ENCODE measurements around the gene HOXC12.

Gene HOXC12

GRCh38 chr12:53985692-53985993 lies 30.9 kb downstream of the HOXC12 start:
- 0 out of 3 replicates have a peak, but pooled peaks have one; percentile 1 for ATAC-seq
- TF ChIP-seq GLIS3 (CRISPR knock-in tag; IDR thresholded peaks at IDR 0.05) (no peak), ISL1 (CRISPR knock-in tag; IDR thresholded peaks at IDR 0.05) (no peak), SNAI2 (CRISPR knock-in tag; IDR thresholded peaks at IDR 0.05) (no peak), ZFP30 (CRISPR knock-in tag; IDR thresholded peaks at IDR 0.05) (no peak), TCF4 (CRISPR knock-in tag; IDR thresholded peaks at IDR 0.05; ENCODE audit: borderline replicate concordance) (no peak), ARNTL (CRISPR knock-in tag; IDR thresholded peaks at IDR 0.05; ENCODE audit: borderline replicate concordance, low read depth) (no peak), ESRRG (CRISPR knock-in tag; IDR thresholded peaks at IDR 0.05) (no peak)
- TF ChIP-seq, protein P1, sequence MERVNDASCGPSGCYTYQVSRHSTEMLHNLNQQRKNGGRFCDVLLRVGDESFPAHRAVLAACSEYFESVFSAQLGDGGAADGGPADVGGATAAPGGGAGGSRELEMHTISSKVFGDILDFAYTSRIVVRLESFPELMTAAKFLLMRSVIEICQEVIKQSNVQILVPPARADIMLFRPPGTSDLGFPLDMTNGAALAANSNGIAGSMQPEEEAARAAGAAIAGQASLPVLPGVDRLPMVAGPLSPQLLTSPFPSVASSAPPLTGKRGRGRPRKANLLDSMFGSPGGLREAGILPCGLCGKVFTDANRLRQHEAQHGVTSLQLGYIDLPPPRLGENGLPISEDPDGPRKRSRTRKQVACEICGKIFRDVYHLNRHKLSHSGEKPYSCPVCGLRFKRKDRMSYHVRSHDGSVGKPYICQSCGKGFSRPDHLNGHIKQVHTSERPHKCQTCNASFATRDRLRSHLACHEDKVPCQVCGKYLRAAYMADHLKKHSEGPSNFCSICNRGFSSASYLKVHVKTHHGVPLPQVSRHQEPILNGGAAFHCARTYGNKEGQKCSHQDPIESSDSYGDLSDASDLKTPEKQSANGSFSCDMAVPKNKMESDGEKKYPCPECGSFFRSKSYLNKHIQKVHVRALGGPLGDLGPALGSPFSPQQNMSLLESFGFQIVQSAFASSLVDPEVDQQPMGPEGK (CRISPR knock-in tag; IDR thresholded peaks at IDR 0.05; ENCODE audit: borderline replicate concordance) = no peak
- TF ChIP-seq, protein P2, sequence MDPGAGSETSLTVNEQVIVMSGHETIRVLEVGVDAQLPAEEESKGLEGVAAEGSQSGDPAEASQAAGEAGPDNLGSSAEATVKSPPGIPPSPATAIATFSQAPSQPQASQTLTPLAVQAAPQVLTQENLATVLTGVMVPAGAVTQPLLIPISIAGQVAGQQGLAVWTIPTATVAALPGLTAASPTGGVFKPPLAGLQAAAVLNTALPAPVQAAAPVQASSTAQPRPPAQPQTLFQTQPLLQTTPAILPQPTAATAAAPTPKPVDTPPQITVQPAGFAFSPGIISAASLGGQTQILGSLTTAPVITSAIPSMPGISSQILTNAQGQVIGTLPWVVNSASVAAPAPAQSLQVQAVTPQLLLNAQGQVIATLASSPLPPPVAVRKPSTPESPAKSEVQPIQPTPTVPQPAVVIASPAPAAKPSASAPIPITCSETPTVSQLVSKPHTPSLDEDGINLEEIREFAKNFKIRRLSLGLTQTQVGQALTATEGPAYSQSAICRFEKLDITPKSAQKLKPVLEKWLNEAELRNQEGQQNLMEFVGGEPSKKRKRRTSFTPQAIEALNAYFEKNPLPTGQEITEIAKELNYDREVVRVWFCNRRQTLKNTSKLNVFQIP (CRISPR knock-in tag; IDR thresholded peaks at IDR 0.05; ENCODE audit: borderline replicate concordance, low read depth) = no peak

DNA sequence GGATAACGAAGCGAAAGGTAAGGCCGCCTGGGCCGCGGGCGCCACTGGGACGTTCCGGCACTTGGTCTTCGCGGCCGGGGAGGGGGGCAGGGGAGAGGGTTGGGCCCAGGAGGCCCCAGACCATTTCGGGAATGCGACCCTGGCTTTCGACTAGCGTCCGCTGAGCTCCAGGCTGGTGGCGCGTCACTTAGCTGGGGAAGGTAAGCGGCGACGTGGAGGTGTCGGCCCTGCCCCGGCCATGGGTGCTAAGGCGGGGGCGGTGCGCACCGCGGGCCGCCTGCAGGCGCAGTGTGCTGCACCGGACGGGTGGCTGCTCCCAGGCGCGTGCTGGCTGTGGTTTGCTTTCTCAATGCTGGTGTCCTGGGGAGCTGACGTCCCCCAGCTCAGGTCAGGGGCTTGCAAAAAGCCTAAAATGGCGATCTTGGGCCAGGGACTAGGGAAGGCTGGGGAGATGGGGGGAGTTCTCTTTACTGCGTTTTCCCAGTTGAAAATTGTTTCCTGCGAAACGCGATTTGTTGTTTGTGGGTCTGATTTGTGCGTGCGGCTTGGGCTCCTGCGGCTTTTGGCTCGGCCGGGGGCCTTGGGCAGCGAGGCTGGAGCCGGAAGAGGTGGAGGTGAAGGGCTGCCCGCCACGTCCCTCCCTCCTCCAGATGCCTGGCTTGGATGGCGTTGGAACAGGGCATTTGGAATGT lies 31.4 kb downstream of the HOXC12 start:
- TF ChIP-seq ZNF70 (CRISPR knock-in tag; IDR thresholded peaks at IDR 0.05) = no peak
- TF ChIP-seq ZNF8 (CRISPR knock-in tag; IDR thresholded peaks at IDR 0.05) = no peak
- TF ChIP-seq GLIS3 (CRISPR knock-in tag; IDR thresholded peaks at IDR 0.05) = no peak
- no peak for TF ChIP-seq ARNTL (CRISPR knock-in tag; IDR thresholded peaks at IDR 0.05; ENCODE audit: borderline replicate concordance, low read depth)
- no peak for TF ChIP-seq ZNF565 (CRISPR knock-in tag; conservative IDR thresholded peaks at IDR 0.05; ENCODE audit: low read depth)
- no peak for TF ChIP-seq CSDC2 (CRISPR knock-in tag; IDR thresholded peaks at IDR 0.05)
- no peak for TF ChIP-seq ESRRG (CRISPR knock-in tag; IDR thresholded peaks at IDR 0.05)
- ATAC-seq = peak; percentile 7; the same call in 2 of the 3 replicates

DNA sequence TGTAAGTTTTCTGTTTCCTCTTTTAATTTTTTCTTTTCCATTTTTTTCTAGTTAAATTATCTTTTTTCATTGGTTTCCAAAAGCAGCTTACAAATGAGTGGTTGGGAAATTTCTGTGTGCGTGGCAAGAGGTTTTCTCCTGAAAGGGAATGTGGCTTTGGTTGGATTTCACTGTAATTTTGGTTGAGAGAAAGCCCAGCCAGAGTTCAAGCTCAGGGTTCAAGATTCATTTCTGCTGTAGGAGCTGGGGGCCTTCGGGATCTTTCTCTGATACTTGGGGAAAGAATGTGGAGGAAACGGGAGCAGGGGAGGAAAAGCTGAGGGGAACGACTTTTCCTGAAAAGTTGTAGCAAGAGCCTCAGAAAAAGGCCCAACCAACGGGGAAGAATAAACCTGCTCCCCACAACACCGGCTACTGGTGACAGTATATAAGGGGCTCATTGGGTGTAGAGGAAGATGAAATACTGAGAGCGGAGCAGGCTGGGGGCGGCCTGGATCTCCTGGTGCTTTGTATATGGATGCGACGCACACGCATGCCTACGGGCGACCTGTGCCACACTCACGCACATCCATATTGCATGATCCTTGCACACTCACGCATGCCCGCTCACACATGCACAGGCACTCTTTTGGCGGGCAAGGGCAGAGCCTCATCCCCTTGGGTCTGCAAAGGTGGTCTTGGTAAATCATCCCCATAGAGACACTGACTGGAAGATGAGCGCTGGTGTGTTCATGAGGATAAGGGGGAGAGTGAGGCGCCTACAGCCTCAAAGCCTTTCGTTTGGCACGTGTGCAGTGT lies 32.2 kb downstream of the HOXC12 start:
- ATAC-seq = no peak
- TF ChIP-seq CSDC2 (CRISPR knock-in tag; IDR thresholded peaks at IDR 0.05) (no peak), ZNF8 (CRISPR knock-in tag; IDR thresholded peaks at IDR 0.05) (no peak), ZC3H10 (CRISPR knock-in tag; IDR thresholded peaks at IDR 0.05) (no peak), TSHZ2 (CRISPR knock-in tag; IDR thresholded peaks at IDR 0.05) (no peak), PPARA (CRISPR knock-in tag; IDR thresholded peaks at IDR 0.05; ENCODE audit: borderline replicate concordance) (no peak), BACH2 (CRISPR knock-in tag; IDR thresholded peaks at IDR 0.05; ENCODE audit: borderline replicate concordance) (no peak), ARNTL (CRISPR knock-in tag; IDR thresholded peaks at IDR 0.05; ENCODE audit: borderline replicate concordance, low read depth) (no peak), CREB5 (CRISPR knock-in tag; IDR thresholded peaks at IDR 0.05; ENCODE audit: low read depth) (no peak), ZNF565 (CRISPR knock-in tag; conservative IDR thresholded peaks at IDR 0.05; ENCODE audit: low read depth) (no peak), ESRRG (CRISPR knock-in tag; IDR thresholded peaks at IDR 0.05) (no peak), TCF4 (CRISPR knock-in tag; IDR thresholded peaks at IDR 0.05; ENCODE audit: borderline replicate concordance) (no peak)
- TF ChIP-seq, protein P1 (CRISPR knock-in tag; IDR thresholded peaks at IDR 0.05; ENCODE audit: borderline replicate concordance) = no peak
- TF ChIP-seq, protein P3, sequence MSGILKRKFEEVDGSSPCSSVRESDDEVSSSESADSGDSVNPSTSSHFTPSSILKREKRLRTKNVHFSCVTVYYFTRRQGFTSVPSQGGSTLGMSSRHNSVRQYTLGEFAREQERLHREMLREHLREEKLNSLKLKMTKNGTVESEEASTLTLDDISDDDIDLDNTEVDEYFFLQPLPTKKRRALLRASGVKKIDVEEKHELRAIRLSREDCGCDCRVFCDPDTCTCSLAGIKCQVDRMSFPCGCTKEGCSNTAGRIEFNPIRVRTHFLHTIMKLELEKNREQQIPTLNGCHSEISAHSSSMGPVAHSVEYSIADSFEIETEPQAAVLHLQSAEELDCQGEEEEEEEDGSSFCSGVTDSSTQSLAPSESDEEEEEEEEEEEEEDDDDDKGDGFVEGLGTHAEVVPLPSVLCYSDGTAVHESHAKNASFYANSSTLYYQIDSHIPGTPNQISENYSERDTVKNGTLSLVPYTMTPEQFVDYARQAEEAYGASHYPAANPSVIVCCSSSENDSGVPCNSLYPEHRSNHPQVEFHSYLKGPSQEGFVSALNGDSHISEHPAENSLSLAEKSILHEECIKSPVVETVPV (CRISPR knock-in tag; IDR thresholded peaks at IDR 0.05) = no peak
- TF ChIP-seq, protein P2 (CRISPR knock-in tag; IDR thresholded peaks at IDR 0.05; ENCODE audit: borderline replicate concordance, low read depth) = no peak
